ENCODE data around the gene KCNMA1. TPM values are rescaled to one million over a fixed set of nuclear protein-coding genes. Genes with fewer than 3 reads are reported as not detected.

KCNMA1 gene
- total RNA-seq, 1 experiment from 2014 or later = 143 TPM

DNA sequence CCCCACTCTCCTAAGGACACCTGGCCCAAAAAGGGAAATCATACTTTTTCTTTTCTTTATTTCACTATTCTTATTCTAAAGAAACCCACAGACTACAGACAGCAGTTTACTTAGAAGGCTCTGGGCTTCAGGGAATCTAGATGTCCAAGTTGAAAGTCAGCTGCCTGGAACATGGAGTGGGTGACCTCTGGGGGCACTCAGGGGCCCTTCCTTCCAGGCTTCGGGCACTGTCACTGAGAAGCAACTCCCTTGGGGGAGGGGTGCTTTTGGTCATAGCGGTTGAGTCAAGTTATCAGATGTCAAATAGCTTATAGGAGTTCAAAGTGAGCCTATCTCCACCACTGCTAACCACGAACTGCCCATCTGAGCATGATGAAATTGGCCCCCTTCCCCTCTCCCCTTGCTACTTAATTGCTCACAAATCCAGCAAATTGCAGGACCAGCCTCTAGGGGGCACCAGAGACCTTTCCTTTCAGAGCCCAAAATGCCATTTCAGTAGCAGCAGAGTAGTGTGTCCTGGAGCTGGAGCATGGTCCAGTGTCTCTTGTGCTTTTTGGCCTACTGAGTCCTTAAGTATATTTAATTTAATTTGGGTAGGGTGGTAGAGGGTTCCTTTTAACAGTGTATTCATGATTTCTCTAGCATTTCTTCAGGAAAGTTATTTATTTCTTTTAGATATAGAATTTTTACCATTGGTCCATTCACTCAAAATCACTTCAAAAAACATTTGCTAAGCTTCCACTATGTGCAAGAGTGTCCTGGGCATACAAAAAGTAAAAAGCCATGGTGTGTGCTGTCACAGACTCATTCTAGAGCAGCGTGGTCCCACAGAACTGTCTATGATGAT lies 463.8 kb downstream of the KCNMA1 start:
- Histone ChIP-seq H3K4me3 (ENCODE audit: low read length) (no peak overlapping the region), H3K27me3 (ENCODE audit: low read length) (no peaks in the 10 kb centered on the region), H3K4me1 (ENCODE audit: insufficient read depth, low read length) (peaks cover 16% of the 10 kb centered on the region), H3K9me2 (replicated peaks; ENCODE audit: low read length) (no peaks in the 10 kb centered on the region), H3K27ac (ENCODE audit: low read length) (no peak overlapping the region), H2AFZ (ENCODE audit: low read length) (no peak overlapping the region), H4K20me1 (ENCODE audit: low read length) (no peaks in the 10 kb centered on the region), H3K36me3 (ENCODE audit: low read depth, low read length) (no peaks in the 10 kb centered on the region), H3K9ac (ENCODE audit: low read length) (no peak overlapping the region), H3K79me2 (ENCODE audit: low read length) (no peaks in the 10 kb centered on the region), H3F3A (ENCODE audit: low read length, unreplicated experiment) (peaks cover under 1% of the 10 kb centered on the region), H3K4me2 (ENCODE audit: low read length) (no peak overlapping the region), H3K9me3 (ENCODE audit: low read length) (no peaks in the 10 kb centered on the region)
- ATAC-seq (peak; percentile 78), DNase-seq (peak; percentile 100)
- intact Hi-C loops (cut with micrococcal nuclease) = loop anchor here (1.0 to 2.0 kb wide), 6 partner anchors 69 to 537 kb away; no protein-coding TSS in a partner anchor
- CTCF ChIA-PET = interaction anchor here (0.5 to 2.9 kb wide), 36 partner anchors 8 to 538 kb away, joined by 3 to 36 read pairs (median 4); no protein-coding TSS in a partner anchor
- no TSS peak for BruUV-seq (replicated peaks)
- POLR2A ChIA-PET (ENCODE audit: unreplicated experiment) = interaction anchor here (0.5 to 1.1 kb wide), 6 partner anchors 9 to 523 kb away, joined by 3 to 4 read pairs (median 4); no protein-coding TSS in a partner anchor
- TF ChIP-seq, protein P1, sequence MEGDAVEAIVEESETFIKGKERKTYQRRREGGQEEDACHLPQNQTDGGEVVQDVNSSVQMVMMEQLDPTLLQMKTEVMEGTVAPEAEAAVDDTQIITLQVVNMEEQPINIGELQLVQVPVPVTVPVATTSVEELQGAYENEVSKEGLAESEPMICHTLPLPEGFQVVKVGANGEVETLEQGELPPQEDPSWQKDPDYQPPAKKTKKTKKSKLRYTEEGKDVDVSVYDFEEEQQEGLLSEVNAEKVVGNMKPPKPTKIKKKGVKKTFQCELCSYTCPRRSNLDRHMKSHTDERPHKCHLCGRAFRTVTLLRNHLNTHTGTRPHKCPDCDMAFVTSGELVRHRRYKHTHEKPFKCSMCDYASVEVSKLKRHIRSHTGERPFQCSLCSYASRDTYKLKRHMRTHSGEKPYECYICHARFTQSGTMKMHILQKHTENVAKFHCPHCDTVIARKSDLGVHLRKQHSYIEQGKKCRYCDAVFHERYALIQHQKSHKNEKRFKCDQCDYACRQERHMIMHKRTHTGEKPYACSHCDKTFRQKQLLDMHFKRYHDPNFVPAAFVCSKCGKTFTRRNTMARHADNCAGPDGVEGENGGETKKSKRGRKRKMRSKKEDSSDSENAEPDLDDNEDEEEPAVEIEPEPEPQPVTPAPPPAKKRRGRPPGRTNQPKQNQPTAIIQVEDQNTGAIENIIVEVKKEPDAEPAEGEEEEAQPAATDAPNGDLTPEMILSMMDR (conservative IDR thresholded peaks at IDR 0.05; ENCODE audit: low read depth, low read length) = peak; percentile 100
- no peak for TF ChIP-seq EZH2phosphoT487 (IDR thresholded peaks at IDR 0.05; ENCODE audit: borderline replicate concordance, low read length)
- no peak for TF ChIP-seq EZH2 (IDR thresholded peaks at IDR 0.05; ENCODE audit: low read length, unreplicated experiment)

DNA sequence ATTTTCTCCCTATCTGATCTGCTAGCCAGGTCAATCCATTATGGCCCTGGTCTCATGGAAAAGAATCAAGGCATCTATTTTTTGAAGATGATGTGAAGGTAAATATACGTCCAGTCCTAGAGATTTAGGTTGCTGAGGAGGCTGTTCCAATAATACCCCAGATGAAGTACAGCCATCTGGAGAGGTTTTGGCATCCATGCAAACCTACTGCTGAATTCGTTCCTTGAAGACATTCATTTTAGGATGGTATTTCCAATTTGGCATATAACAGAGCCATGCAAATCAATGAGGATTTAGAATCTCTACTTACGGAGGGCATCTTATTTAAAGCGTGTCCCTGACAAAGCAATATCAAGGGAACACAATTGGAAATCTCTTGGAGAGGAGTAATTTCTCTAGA lies 465.5 kb downstream of the KCNMA1 start:
- no peaks in the 10 kb centered on the region for H3K9me3 ChIP-seq (ENCODE audit: low read length)
- ChIA-PET CTCF (interaction anchor here (0.6 kb wide), 1 partner anchor 69 kb away, joined by 3 read pairs; no protein-coding TSS in a partner anchor), POLR2A (ENCODE audit: unreplicated experiment) (interaction anchor here (0.5 to 0.7 kb wide), 2 partner anchors 12 to 143 kb away, joined by 3 read pairs; no protein-coding TSS in a partner anchor)
- no peaks in the 10 kb centered on the region for H3K27me3 ChIP-seq (ENCODE audit: low read length)
- intact Hi-C loops (cut with micrococcal nuclease) = no loop called here
- H3K9ac ChIP-seq (ENCODE audit: low read length) = no peak overlapping the region
- H3K4me2 ChIP-seq (ENCODE audit: low read length) = no peak overlapping the region
- BruUV-seq (replicated peaks) = no TSS peak
- H4K20me1 ChIP-seq (ENCODE audit: low read length) = no peaks in the 10 kb centered on the region
- H3K27ac ChIP-seq (ENCODE audit: low read length) = no peak overlapping the region
- H3K79me2 ChIP-seq (ENCODE audit: low read length) = no peaks in the 10 kb centered on the region
- peaks cover 12% of the 10 kb centered on the region for H3K4me1 ChIP-seq (ENCODE audit: insufficient read depth, low read length)
- H3K36me3 ChIP-seq (ENCODE audit: low read depth, low read length) = no peaks in the 10 kb centered on the region
- ATAC-seq = no peak
- H2AFZ ChIP-seq (ENCODE audit: low read length) = no peak overlapping the region
- TF ChIP-seq EZH2 (IDR thresholded peaks at IDR 0.05; ENCODE audit: low read length, unreplicated experiment) (no peak), EZH2phosphoT487 (IDR thresholded peaks at IDR 0.05; ENCODE audit: borderline replicate concordance, low read length) (no peak)
- TF ChIP-seq, protein P1 (conservative IDR thresholded peaks at IDR 0.05; ENCODE audit: low read depth, low read length) = no peak
- H3K9me2 ChIP-seq (replicated peaks; ENCODE audit: low read length) = no peaks in the 10 kb centered on the region
- H3K4me3 ChIP-seq (ENCODE audit: low read length) = no peak overlapping the region
- H3F3A ChIP-seq (ENCODE audit: low read length, unreplicated experiment) = peaks cover 6% of the 10 kb centered on the region
- no peak for DNase-seq

Data from PC-3 (cell line).